DOHH2 (cell line): ENCODE measurements around the gene SCN7A.

Experiments used
- H3F3A ChIP-seq: fragments of 200-600 bp; sonication (generic), shearing (Covaris generic); 2 replicates; pipeline ENCODE4 v1.6.0; 2016; ENCODE audit warnings: antibody characterized with exemption, mild to moderate bottlenecking; ENCODE audit not compliant: control insufficient read depth, insufficient read depth
- H3K27ac ChIP-seq: fragments of 200-600 bp; sonication (generic); 2 replicates; pipeline ENCODE4 v1.5.1; 2014; ENCODE audit warnings: low read depth, mild to moderate bottlenecking, low read length, moderate library complexity
- H3K27me3 ChIP-seq: fragments of 200-600 bp; sonication (generic); 2 replicates; pipeline ENCODE4 v1.6.1; 2014; ENCODE audit warnings: mild to moderate bottlenecking, low read length, mixed read lengths; ENCODE audit not compliant: control insufficient read depth
- H3K36me3 ChIP-seq: fragments of 200-600 bp; sonication (generic); 2 replicates; pipeline ENCODE4 v1.6.1; 2014; ENCODE audit warnings: mild to moderate bottlenecking, low read length, moderate library complexity, mixed read lengths; ENCODE audit not compliant: control insufficient read depth
- H3K4me1 ChIP-seq: fragments of 200-600 bp; sonication (generic); 2 replicates; pipeline ENCODE4 v1.6.1; 2014; ENCODE audit warnings: mild to moderate bottlenecking, low read length, mixed read lengths; ENCODE audit not compliant: control insufficient read depth
- H3K4me2 ChIP-seq: fragments of 200-600 bp; sonication (generic); 2 replicates; pipeline ENCODE4 v1.6.0; 2014; ENCODE audit warnings: mild to moderate bottlenecking, low read length, moderate library complexity
- H3K4me3 ChIP-seq: fragments of 200-600 bp; sonication (generic); 2 replicates; pipeline ENCODE4 v1.5.1; 2014; ENCODE audit warnings: mild to moderate bottlenecking, low read length, mixed read lengths
- H3K79me2 ChIP-seq: fragments of 200-600 bp; sonication (generic); 2 replicates; pipeline ENCODE4 v1.6.1; 2014; ENCODE audit warnings: mild to moderate bottlenecking, low read length, mixed read lengths; ENCODE audit not compliant: control insufficient read depth
- H3K9me2 ChIP-seq: fragments of 200-600 bp; sonication (generic); replicated peaks from 2 replicates; pipeline ENCODE4 v1.6.1; 2014; ENCODE audit warnings: mild to moderate bottlenecking, low read length, mixed read lengths; ENCODE audit not compliant: control insufficient read depth
- H3K9me3 ChIP-seq: fragments of 200-600 bp; sonication (generic); 2 replicates; pipeline ENCODE4 v1.6.1; 2014; ENCODE audit warnings: antibody characterized with exemption, low read length, mixed read lengths; ENCODE audit not compliant: control insufficient read depth, insufficient read depth
- H4K20me1 ChIP-seq: fragments of 200-600 bp; sonication (generic); 2 replicates; pipeline ENCODE4 v1.6.0; 2014; ENCODE audit warnings: low read depth, mild to moderate bottlenecking, antibody characterized with exemption, low read length, moderate library complexity; ENCODE audit not compliant: control insufficient read depth, insufficient read depth
- EZH2phosphoT487 ChIP-seq: fragments of 200-600 bp; sonication (generic); IDR thresholded peaks from 2 replicates; pipeline ENCODE4 v1.6.1; 2017; ENCODE audit warnings: borderline replicate concordance, mild to moderate bottlenecking, antibody characterized with exemption, low read length, moderate library complexity, mixed read lengths
- TF ChIP-seq, protein P1 (sequence below): fragments of 200-600 bp; sonication (generic); IDR thresholded peaks from one replicate; pipeline ENCODE4 v1.5.1; 2014; ENCODE audit warnings: antibody characterized with exemption, mild to moderate bottlenecking, low read depth, low read length; ENCODE audit not compliant: poor library complexity, severe bottlenecking

Gene SCN7A

DNA sequence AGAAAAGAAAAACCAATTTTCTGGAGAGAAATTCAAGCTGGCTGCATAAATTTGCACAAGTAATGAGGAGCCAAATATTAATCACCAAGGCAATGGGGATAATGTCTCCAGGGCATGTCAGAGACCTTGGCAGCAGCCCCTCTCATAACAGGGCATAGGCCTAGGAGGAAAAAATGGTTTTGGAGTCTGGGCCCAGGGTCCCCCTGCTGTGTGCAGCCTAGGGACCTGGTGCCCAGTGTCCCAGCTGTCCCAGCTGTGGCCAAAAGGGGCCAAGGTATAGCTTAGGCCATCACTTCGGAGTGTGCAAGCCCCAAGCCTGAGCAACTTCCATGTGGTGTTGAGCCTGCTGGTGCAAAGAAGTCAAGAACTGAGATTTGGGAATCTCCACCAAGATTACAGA is 57.1 kb downstream of the SCN7A start:
- no peaks in the 10 kb centered on the region for H3F3A ChIP-seq
- no peaks in the 10 kb centered on the region for H3K79me2 ChIP-seq
- H3K4me3 ChIP-seq = no peak overlapping the region
- TF ChIP-seq EZH2phosphoT487 = no peak
- TF ChIP-seq, protein P1, sequence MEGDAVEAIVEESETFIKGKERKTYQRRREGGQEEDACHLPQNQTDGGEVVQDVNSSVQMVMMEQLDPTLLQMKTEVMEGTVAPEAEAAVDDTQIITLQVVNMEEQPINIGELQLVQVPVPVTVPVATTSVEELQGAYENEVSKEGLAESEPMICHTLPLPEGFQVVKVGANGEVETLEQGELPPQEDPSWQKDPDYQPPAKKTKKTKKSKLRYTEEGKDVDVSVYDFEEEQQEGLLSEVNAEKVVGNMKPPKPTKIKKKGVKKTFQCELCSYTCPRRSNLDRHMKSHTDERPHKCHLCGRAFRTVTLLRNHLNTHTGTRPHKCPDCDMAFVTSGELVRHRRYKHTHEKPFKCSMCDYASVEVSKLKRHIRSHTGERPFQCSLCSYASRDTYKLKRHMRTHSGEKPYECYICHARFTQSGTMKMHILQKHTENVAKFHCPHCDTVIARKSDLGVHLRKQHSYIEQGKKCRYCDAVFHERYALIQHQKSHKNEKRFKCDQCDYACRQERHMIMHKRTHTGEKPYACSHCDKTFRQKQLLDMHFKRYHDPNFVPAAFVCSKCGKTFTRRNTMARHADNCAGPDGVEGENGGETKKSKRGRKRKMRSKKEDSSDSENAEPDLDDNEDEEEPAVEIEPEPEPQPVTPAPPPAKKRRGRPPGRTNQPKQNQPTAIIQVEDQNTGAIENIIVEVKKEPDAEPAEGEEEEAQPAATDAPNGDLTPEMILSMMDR = no peak
- H3K27me3 ChIP-seq = no peaks in the 10 kb centered on the region
- no peaks in the 10 kb centered on the region for H3K9me2 ChIP-seq
- no peaks in the 10 kb centered on the region for H3K4me1 ChIP-seq
- no peaks in the 10 kb centered on the region for H3K9me3 ChIP-seq
- H4K20me1 ChIP-seq = no peaks in the 10 kb centered on the region
- H3K27ac ChIP-seq = no peak overlapping the region
- H3K36me3 ChIP-seq = no peaks in the 10 kb centered on the region
- no peak overlapping the region for H3K4me2 ChIP-seq

DNA sequence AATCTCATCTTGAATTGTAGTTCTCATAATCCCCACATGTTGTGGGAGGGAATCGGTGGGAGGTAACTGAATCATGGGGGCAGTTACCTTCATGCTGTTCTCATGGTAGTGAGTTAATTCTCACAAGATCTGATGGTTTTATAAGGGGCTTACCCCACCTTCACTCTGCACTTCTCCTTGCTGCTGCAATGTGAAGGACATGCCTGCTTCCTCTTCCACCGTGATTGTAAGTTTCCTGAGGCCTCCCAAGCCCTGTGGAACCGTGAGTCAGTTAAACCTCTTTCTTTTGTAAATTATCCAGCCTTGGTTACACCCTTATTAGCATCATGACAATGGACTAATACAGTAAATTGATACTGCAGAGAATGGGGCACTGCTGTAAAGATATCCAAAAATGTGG is 57.9 kb downstream of the SCN7A start:
- TF ChIP-seq EZH2phosphoT487 = no peak
- TF ChIP-seq, protein P1 = no peak
- Histone ChIP-seq H3K27ac (no peak overlapping the region), H3F3A (no peaks in the 10 kb centered on the region), H3K4me2 (no peak overlapping the region), H3K27me3 (no peaks in the 10 kb centered on the region), H3K4me1 (no peaks in the 10 kb centered on the region), H3K79me2 (no peaks in the 10 kb centered on the region), H3K36me3 (no peaks in the 10 kb centered on the region), H4K20me1 (no peaks in the 10 kb centered on the region), H3K9me2 (no peaks in the 10 kb centered on the region), H3K4me3 (no peak overlapping the region), H3K9me3 (no peaks in the 10 kb centered on the region)

DNA sequence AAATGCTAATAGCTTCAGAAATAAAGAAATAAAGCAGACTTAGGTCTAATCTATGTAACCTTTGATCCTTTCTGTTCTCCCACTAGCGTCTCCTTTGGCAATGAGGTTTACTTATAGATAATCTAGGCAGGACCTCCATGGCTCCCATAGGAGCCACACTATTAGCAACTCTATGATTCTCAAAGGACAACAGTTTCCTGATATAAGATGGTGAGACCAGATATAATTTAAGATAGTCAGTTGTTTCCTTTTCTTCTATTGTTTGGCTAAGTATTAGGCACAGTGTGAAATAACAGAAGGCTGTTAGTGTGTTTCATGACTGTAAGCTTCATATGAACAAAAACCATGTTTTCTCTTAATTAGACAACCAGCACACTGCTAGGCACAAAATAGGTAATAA is 59.6 kb downstream of the SCN7A start:
- Histone ChIP-seq H3K9me3 (no peaks in the 10 kb centered on the region), H3K9me2 (no peaks in the 10 kb centered on the region), H3K4me1 (no peaks in the 10 kb centered on the region), H4K20me1 (no peaks in the 10 kb centered on the region), H3K79me2 (no peaks in the 10 kb centered on the region), H3K4me3 (no peak overlapping the region), H3K36me3 (no peaks in the 10 kb centered on the region), H3F3A (no peaks in the 10 kb centered on the region), H3K4me2 (no peak overlapping the region), H3K27me3 (no peaks in the 10 kb centered on the region), H3K27ac (no peak overlapping the region)
- no peak for TF ChIP-seq EZH2phosphoT487
- TF ChIP-seq, protein P1 = no peak

DNA sequence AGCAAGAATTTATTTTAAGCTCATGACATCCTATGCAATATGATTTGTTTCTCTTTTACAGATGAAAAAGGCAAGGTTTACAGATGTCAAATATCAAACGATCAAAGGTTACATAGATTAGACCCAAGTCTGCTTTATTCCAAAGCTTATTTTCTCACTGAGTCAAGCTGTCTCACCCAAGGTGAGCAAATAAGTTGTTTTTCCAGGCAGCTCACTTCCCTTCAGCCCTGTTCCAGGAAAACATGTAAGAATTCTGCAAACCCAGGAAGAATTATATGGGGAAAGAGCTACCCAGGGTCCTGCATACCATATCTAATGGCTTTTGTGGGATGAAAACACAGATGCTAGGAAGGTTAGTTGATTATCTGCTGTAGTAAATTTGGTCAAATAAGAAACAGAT is 60.6 kb downstream of the SCN7A start:
- Histone ChIP-seq H3K27me3 (no peaks in the 10 kb centered on the region), H3K9me3 (no peaks in the 10 kb centered on the region), H4K20me1 (no peaks in the 10 kb centered on the region), H3K4me3 (no peak overlapping the region), H3K4me1 (no peaks in the 10 kb centered on the region), H3K4me2 (no peak overlapping the region), H3K9me2 (no peaks in the 10 kb centered on the region), H3K27ac (no peak overlapping the region), H3K36me3 (no peaks in the 10 kb centered on the region), H3K79me2 (no peaks in the 10 kb centered on the region), H3F3A (no peaks in the 10 kb centered on the region)
- TF ChIP-seq EZH2phosphoT487 = no peak
- TF ChIP-seq, protein P1 = no peak
